Stimulated activated CD8-positive, alpha-beta memory T cell treated with anti-CD3 and anti-CD28 coated beads, Interleukin-15, amount 100 ng/mL, for 24 hours (primary cell): ENCODE measurements around the gene SLC7A11.

ENCODE experiments used
- DNase-seq: peaks from one replicate; pipeline ENCODE4 v3.0.0-alpha.2; 2020; ENCODE audit warnings: low read depth

SLC7A11 gene

GRCh38 chr4:138161351-138161750 lies 80.8 kb downstream of the SLC7A11 start:
- DNase-seq: no peak

GRCh38 chr4:138158746-138159297 lies 83.3 kb downstream of the SLC7A11 start:
- DNase-seq: no peak

GRCh38 chr4:138140879-138141278 lies 101.3 kb downstream of the SLC7A11 start:
- no peak for DNase-seq

GRCh38 chr4:138138774-138139173 lies 103.4 kb downstream of the SLC7A11 start:
- DNase-seq: no peak

GRCh38 chr4:138135610-138136009 lies 106.5 kb downstream of the SLC7A11 start:
- DNase-seq: no peak

GRCh38 chr4:138118270-138118669 lies 123.9 kb downstream of the SLC7A11 start:
- DNase-seq: no peak

GRCh38 chr4:138115053-138115452 lies 127.1 kb downstream of the SLC7A11 start:
- DNase-seq: no peak

GRCh38 chr4:138114434-138114833 lies 127.7 kb downstream of the SLC7A11 start:
- no peak for DNase-seq
